Gastroesophageal sphincter (tissue), 3 donors: ENCODE measurements around the gene SLC25A48.

Experiments
- CTCF ChIP-seq, 4 experiments: fragments of 200-600 bp in 2 of 4; fragments of 450-650 bp in 2 of 4; sonication (generic) in 1 of 4; IDR thresholded peaks; one replicate each; pipeline ENCODE4 v1.5.1; 2017 to 2019; ENCODE audit warnings: antibody characterized with exemption in 4 of 4, mild to moderate bottlenecking in 2 of 4, moderate library complexity in 2 of 4
- EP300 ChIP-seq: sonication (generic); formaldehyde crosslinking; IDR thresholded peaks from one replicate; pipeline ENCODE4 v1.6.1; 2017; ENCODE audit warnings: antibody characterized with exemption, mild to moderate bottlenecking
- POLR2A ChIP-seq, 2 donors: fragments of 450-650 bp; IDR thresholded peaks; one replicate each; pipeline ENCODE4 v1.6.1; 2017; ENCODE audit warnings: antibody characterized with exemption in 2 of 2, mild to moderate bottlenecking in 2 of 2, moderate library complexity in 1 of 2

GRCh38 chr5:135840959-135841358, 6.5 kb downstream of the SLC25A48 start:
- TF ChIP-seq CTCF (IDR thresholded peaks at IDR 0.05), result no peak
- no peak for TF ChIP-seq POLR2A (IDR thresholded peaks at IDR 0.05)
- TF ChIP-seq EP300, result no peak
